K562 (cell line): ENCODE data around the gene ELOVL1. TPM values are rescaled to one million over a fixed set of nuclear protein-coding genes. Genes with fewer than 3 reads are reported as not detected.

ENCODE experiments used
- ATF6 ChIP-seq: sonication (generic); formaldehyde crosslinking; IDR thresholded peaks from 2 replicates; pipeline ENCODE4 v1.4.0; 2020; ENCODE audit warnings: mild to moderate bottlenecking, missing genetic modification reagents
- CXXC5 ChIP-seq: fragments of 250-450 bp; sonication (Bioruptor Pico); IDR thresholded peaks from 2 replicates; pipeline ENCODE4 v1.8.0; 2022; ENCODE audit warnings: inconsistent platforms, mild to moderate bottlenecking, moderate library complexity
- EP400 ChIP-seq: fragments of 450-650 bp; IDR thresholded peaks from 2 replicates; pipeline ENCODE4 v1.6.1; 2017; ENCODE audit warnings: antibody characterized with exemption, mild to moderate bottlenecking, moderate library complexity
- ETV6 ChIP-seq, 3 experiments: fragments of 150-350 bp in 1 of 3; sonication (generic) in 1 of 3; formaldehyde crosslinking in 1 of 3; IDR thresholded peaks; 2 replicates each; pipeline versions ENCODE4 v1.6.1 to v1.8.0; 2014 to 2022; ENCODE audit warnings: borderline replicate concordance in 2 of 3, low read depth in 2 of 3, antibody characterized with exemption in 1 of 3, low read length in 1 of 3, mild to moderate bottlenecking in 1 of 3, missing genetic modification reagents in 1 of 3
- NBN ChIP-seq: fragments of 450-650 bp; IDR thresholded peaks from 2 replicates; pipeline ENCODE4 v1.6.1; 2016; ENCODE audit warnings: low read depth, mild to moderate bottlenecking
- RBM22 ChIP-seq: fragments of 200-400 bp; formaldehyde crosslinking; IDR thresholded peaks from 2 replicates; pipeline ENCODE4 v1.6.1; 2018; ENCODE audit warnings: low read length, low read depth; ENCODE audit not compliant: poor library complexity, severe bottlenecking
- RBM25 ChIP-seq: fragments of 200-400 bp; formaldehyde crosslinking; IDR thresholded peaks from 2 replicates; pipeline ENCODE4 v1.6.1; 2018; ENCODE audit warnings: low read length, low read depth, moderate library complexity; ENCODE audit not compliant: severe bottlenecking
- SMARCA4 ChIP-seq: fragments of 450-650 bp; IDR thresholded peaks from 2 replicates; pipeline ENCODE4 v1.6.1; 2016
- STAT6 ChIP-seq: sonication (generic); formaldehyde crosslinking; IDR thresholded peaks from 2 replicates; pipeline ENCODE4 v1.8.1; 2023; ENCODE audit warnings: mild to moderate bottlenecking, missing genetic modification reagents
- ZBTB11 ChIP-seq, 3 experiments: fragments of 200-800 bp in 1 of 3; fragments of 250-450 bp in 1 of 3; fragments of 450-650 bp in 1 of 3; sonication (Bioruptor Pico) in 1 of 3; sonication (Bioruptor generic) in 1 of 3; formaldehyde crosslinking in 1 of 3; IDR thresholded peaks; 2 replicates each; pipeline versions ENCODE4 v1.6.1 to v1.8.0; 2016 to 2022; ENCODE audit warnings: mild to moderate bottlenecking in 2 of 3, missing genetic modification characterization in 2 of 3, missing compliant biosample characterization in 1 of 3, moderate library complexity in 1 of 3
- ZNF146 ChIP-seq: IDR thresholded peaks from one replicate; pipeline ENCODE4 v1.6.1; 2018; ENCODE audit warnings: missing compliant biosample characterization; ENCODE audit not compliant: unreplicated experiment
- ZNF263 ChIP-seq: sonication (generic); formaldehyde crosslinking; IDR thresholded peaks from 2 replicates; pipeline ENCODE4 v1.8.0; 2022; ENCODE audit warnings: mild to moderate bottlenecking, missing genetic modification reagents, borderline replicate concordance
- polyA plus RNA-seq, 8 experiments: library from polyadenylated mRNA; depleted of rRNA in 4 of 8; stranded (reverse) in 5 of 8; unstranded in 3 of 8; fragments of >200 nt; fragmentation: Nextera tagmentation in 2 of 8; fragmentation: Illumina TruSeq in 1 of 8; extraction: Ambion mirVana in 2 of 8; extraction: Trizol in 1 of 8; gene quantifications; 2 replicates each; pipeline versions ENCODE4 v1.2.1 to v1.2.3, GENCODE V29; 2011 to 2014; ENCODE audit warnings: inconsistent platforms in 1 of 8, missing spikeins in 1 of 8
- total RNA-seq, 7 experiments: library from RNA; depleted of rRNA in 6 of 7; stranded (reverse); fragments of >200 nt in 6 of 7; fragmentation: Illumina TruSeq in 2 of 7; extraction: Trizol in 2 of 7; gene quantifications; 2 replicates each; pipeline versions ENCODE4 v1.2.1 to v1.2.3, GENCODE V29; 2011 to 2021; ENCODE audit warnings: low replicate concordance in 1 of 7

ELOVL1 gene
- total and polyA plus RNA-seq, 9 of the 15 experiments (the other 6 are each of a cell fraction or from before 2014, with no cell fraction given), result 51.0 to 157 (median 70.3) TPM

- TF ChIP-seq ATF6 (CRISPR knock-in tag) (no peak), ZNF263 (CRISPR knock-in tag) (no peak), CXXC5 (CRISPR knock-in tag) (no peak), ETV6 (IDR thresholded peaks at IDR 0.05; ENCODE audit: borderline replicate concordance in 1 of 2, low read depth in 2 of 2, low read length in 1 of 2) (no peak), ETV6 (CRISPR knock-in tag; IDR thresholded peaks at IDR 0.05; ENCODE audit: borderline replicate concordance) (no peak), SMARCA4 (no peak), NBN (no peak), STAT6 (CRISPR knock-in tag) (no peak), ZBTB11 (CRISPR knock-in tag; IDR thresholded peaks at IDR 0.05) (no peak), RBM22 (no peak), EP400 (0 out of 2 replicates have a peak, but pooled peaks have one; percentile 14), RBM25 (peak; percentile 79), ZNF146 (CRISPR knock-in tag) (peak; percentile 99)
These were observed 40.1 kb downstream of the ELOVL1 start (continued) for GRCh38 chr1:43327549-43328292.
